SK-N-MC (cell line): ENCODE results near the gene GPC1.

Experiments used
- DNase-seq: peaks from one replicate; pipeline ENCODE4 v3.0.0-alpha.2; 2011; ENCODE audit warnings: low read depth, low spot score
- H3K27ac ChIP-seq: fragments of 200-600 bp; sonication (generic); 2 replicates; pipeline ENCODE4 v1.5.1; 2016; ENCODE audit warnings: mixed run types
- H3K36me3 ChIP-seq: fragments of 200-600 bp; sonication (generic); 2 replicates; pipeline ENCODE4 v1.6.1; 2017; ENCODE audit warnings: antibody characterized with exemption, low read length, mixed read lengths; ENCODE audit not compliant: insufficient read depth
- H3K4me3 ChIP-seq: fragments of 200-600 bp; sonication (generic); 2 replicates; pipeline ENCODE4 v1.5.1; 2016
- H3K9ac ChIP-seq: fragments of 200-600 bp; sonication (generic); 2 replicates; pipeline ENCODE4 v1.8.0; 2017; ENCODE audit warnings: mixed run types, mixed read lengths; ENCODE audit not compliant: insufficient read length
- H3K9me3 ChIP-seq: fragments of 200-600 bp; sonication (generic); 2 replicates; pipeline ENCODE4 v1.6.1; 2017; ENCODE audit warnings: low read depth, mild to moderate bottlenecking, antibody characterized with exemption, low read length, moderate library complexity, mixed read lengths
- EZH2 ChIP-seq: fragments of 200-600 bp; sonication (generic); IDR thresholded peaks from one replicate; pipeline ENCODE4 v1.6.1; 2017; ENCODE audit warnings: antibody characterized with exemption
- FOXP2 ChIP-seq: optimal IDR thresholded peaks from 2 replicates; pipeline ENCODE3; 2011; ENCODE audit warnings: mild to moderate bottlenecking, moderate library complexity; ENCODE audit not compliant: insufficient read depth; ENCODE audit errors: extremely low read length, control extremely low read depth
- POLR2AphosphoS5 ChIP-seq: IDR thresholded peaks from 2 replicates; pipeline ENCODE4 v1.6.1; 2012; ENCODE audit warnings: mild to moderate bottlenecking, low read depth, low read length, borderline replicate concordance

GPC1 gene

GRCh38 chr2:240507060-240507777 lies 71.8 kb downstream of the GPC1 start:
- Histone ChIP-seq H3K9ac (no peak overlapping the region), H3K4me3 (no peak overlapping the region), H3K27ac (no peak overlapping the region), H3K9me3 (no peaks in the 10 kb centered on the region), H3K36me3 (no peaks in the 10 kb centered on the region)
- no peak for DNase-seq
- no peak for TF ChIP-seq FOXP2
- TF ChIP-seq POLR2AphosphoS5: no peak
- no peak for TF ChIP-seq EZH2

- Histone ChIP-seq H3K9me3 (no peaks in the 10 kb centered on the region), H3K4me3 (no peak overlapping the region), H3K36me3 (no peaks in the 10 kb centered on the region), H3K27ac (no peak overlapping the region), H3K9ac (no peak overlapping the region)
- no peak for DNase-seq
- no peak for TF ChIP-seq EZH2
Measured at GRCh38 chr2:240507778-240508251, 72.4 kb downstream of the GPC1 start.

- Histone ChIP-seq H3K36me3 (no peaks in the 10 kb centered on the region), H3K9me3 (no peaks in the 10 kb centered on the region), H3K9ac (no peak overlapping the region), H3K4me3 (no peak overlapping the region), H3K27ac (no peak overlapping the region)
- TF ChIP-seq FOXP2: no peak
- TF ChIP-seq POLR2AphosphoS5: no peak
- TF ChIP-seq EZH2: no peak
- DNase-seq: no peak
Measured at GRCh38 chr2:240508832-240509545, 73.5 kb downstream of the GPC1 start.

- no peaks in the 10 kb centered on the region for H3K36me3 ChIP-seq
- no peak for DNase-seq
- H3K9ac ChIP-seq: no peak overlapping the region
- no peak for TF ChIP-seq EZH2
- TF ChIP-seq FOXP2: no peak
- TF ChIP-seq POLR2AphosphoS5: no peak
- H3K9me3 ChIP-seq: no peaks in the 10 kb centered on the region
- no peak overlapping the region for H3K4me3 ChIP-seq
- H3K27ac ChIP-seq: no peak overlapping the region
Measured at GRCh38 chr2:240509667-240510512, 74.4 kb downstream of the GPC1 start.

- TF ChIP-seq POLR2AphosphoS5 (no peak), FOXP2 (no peak), EZH2 (no peak)
- Histone ChIP-seq H3K9me3 (no peaks in the 10 kb centered on the region), H3K27ac (no peak overlapping the region), H3K9ac (no peak overlapping the region), H3K36me3 (no peaks in the 10 kb centered on the region), H3K4me3 (no peak overlapping the region)
- no peak for DNase-seq
Measured at GRCh38 chr2:240510513-240511210, 75.2 kb downstream of the GPC1 start.

GRCh38 chr2:240511351-240512108 lies 76.1 kb downstream of the GPC1 start:
- no peak for DNase-seq
- no peaks in the 10 kb centered on the region for H3K36me3 ChIP-seq
- H3K4me3 ChIP-seq: no peak overlapping the region
- TF ChIP-seq POLR2AphosphoS5: no peak
- no peak for TF ChIP-seq EZH2
- no peak for TF ChIP-seq FOXP2
- no peak overlapping the region for H3K27ac ChIP-seq
- no peaks in the 10 kb centered on the region for H3K9me3 ChIP-seq
- H3K9ac ChIP-seq: no peak overlapping the region

- Histone ChIP-seq H3K4me3 (no peak overlapping the region), H3K27ac (no peak overlapping the region), H3K36me3 (no peaks in the 10 kb centered on the region), H3K9me3 (no peaks in the 10 kb centered on the region), H3K9ac (no peak overlapping the region)
- DNase-seq: no peak
- TF ChIP-seq EZH2 (no peak), POLR2AphosphoS5 (no peak), FOXP2 (no peak)
Measured at GRCh38 chr2:240512109-240512485, 76.6 kb downstream of the GPC1 start.
